Keratinocyte (primary cell): ENCODE results near the gene DUSP10.

Experiments used
- CTCF ChIP-seq, 3 experiments: IDR thresholded peaks in 1 of 3; conservative IDR thresholded peaks in 1 of 3; optimal IDR thresholded peaks in 1 of 3; 2 replicates in 2 of 3; 3 replicates in 1 of 3; pipeline versions ENCODE3 to v1.5.1; 2011; ENCODE audit warnings: low read length in 3 of 3, mild to moderate bottlenecking in 3 of 3, moderate library complexity in 2 of 3, control low read depth in 1 of 3, inconsistent platforms in 1 of 3; ENCODE audit not compliant: insufficient read depth in 2 of 3; ENCODE audit errors: extremely low read depth in 1 of 3
- EZH2 ChIP-seq: IDR thresholded peaks from one replicate; pipeline ENCODE4 v1.6.1; 2012; ENCODE audit warnings: inconsistent platforms, mild to moderate bottlenecking, low read length, moderate library complexity

- no peak for TF ChIP-seq CTCF (optimal IDR thresholded peaks at IDR 0.05 in 1 of 3, IDR thresholded peaks at IDR 0.05 in 1 of 3, conservative IDR thresholded peaks at IDR 0.05 in 1 of 3; ENCODE audit: extremely low read depth in 1 of 3, insufficient read depth in 2 of 3, low read length in 3 of 3)
- TF ChIP-seq EZH2: no peak
Observed at GRCh38 chr1:221695301-221695700, 46.6 kb downstream of the DUSP10 start.
